Activated T-cell treated with anti-CD3 and anti-CD28 coated beads, Interleukin-2, amount 50 U/mL, for 4 hours (primary cell): ENCODE data around the gene LOXHD1. TPM values are rescaled to one million over a fixed set of nuclear protein-coding genes. Genes with fewer than 3 reads are reported as not detected.

Experiments used
- ATAC-seq, 2 donors: fragments of 200-7000 bp; cut with Tn5 transposase; one replicate each; pipeline ENCODE4 v1.10.0; 2021
- DNase-seq: peaks from one replicate; pipeline ENCODE4 v3.0.0-alpha.2; 2020
- H3K27me3 Mint-ChIP-seq: one replicate; pipeline ENCODE4 v1.8.0; 2021; ENCODE audit warnings: low read depth, mixed read lengths
- H3K36me3 Mint-ChIP-seq: one replicate; pipeline ENCODE4 v1.8.0; 2022; ENCODE audit warnings: mixed read lengths; ENCODE audit not compliant: insufficient read depth
- H3K4me1 Mint-ChIP-seq: one replicate; pipeline ENCODE4 v1.8.0; 2021; ENCODE audit warnings: low read depth, mixed read lengths
- H3K4me3 Mint-ChIP-seq: one replicate; pipeline ENCODE4 v1.8.0; 2021; ENCODE audit warnings: mild to moderate bottlenecking, moderate library complexity, mixed read lengths
- H3K9me3 Mint-ChIP-seq: one replicate; pipeline ENCODE4 v1.8.0; 2021; ENCODE audit warnings: mixed read lengths
- total RNA-seq, 3 donors: library from RNA; stranded (reverse); gene quantifications; one replicate each; pipeline ENCODE4 v1.2.1, GENCODE V29; 2021

LOXHD1 gene
- total RNA-seq, 3 donors from 2014 or later = not detected

DNA sequence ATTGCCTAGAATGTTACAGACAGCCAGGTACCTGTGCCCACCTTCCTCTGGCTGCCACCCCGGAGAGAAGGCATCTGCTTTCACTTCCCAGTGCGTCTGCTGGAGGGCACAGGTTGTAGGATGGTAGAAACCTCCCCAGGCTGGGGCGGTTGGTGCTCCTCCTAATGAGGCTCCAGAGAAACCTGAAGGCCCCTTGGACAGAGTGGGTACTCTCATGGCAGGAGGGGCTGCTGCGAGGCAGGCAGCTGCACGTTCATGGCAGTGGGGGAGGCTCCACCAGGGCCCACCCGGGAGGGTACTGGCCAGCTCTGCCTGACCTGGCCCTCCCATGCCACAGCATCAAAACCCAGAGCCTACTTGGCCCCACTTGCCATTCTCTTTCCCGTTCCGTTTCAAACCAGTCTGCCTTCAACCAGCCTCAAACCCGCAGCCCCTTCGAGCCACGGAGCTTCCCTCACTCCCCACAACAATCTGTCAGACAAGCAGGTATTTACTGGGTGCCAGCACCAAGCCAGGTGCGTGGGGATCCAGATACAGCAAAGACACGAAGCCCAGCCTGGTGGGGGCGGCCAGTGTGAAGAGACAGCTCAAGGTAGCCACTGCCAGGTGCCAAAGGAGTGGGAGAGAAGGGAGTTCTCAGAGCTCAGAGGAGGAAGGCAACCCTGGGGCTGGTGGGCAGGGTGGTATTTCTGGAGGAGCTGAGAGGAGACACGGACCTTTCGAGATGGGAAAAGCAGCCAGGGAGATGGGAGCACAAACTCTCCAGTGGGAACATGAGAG lies 229.6 kb downstream of the LOXHD1 start:
- ATAC-seq (no peak), DNase-seq (no peak)
- Mint-ChIP-seq H3K4me1 (no peaks in the 10 kb centered on the region), H3K36me3 (no peaks in the 10 kb centered on the region), H3K27me3 (peaks cover 7% of the 10 kb centered on the region), H3K9me3 (no peaks in the 10 kb centered on the region), H3K4me3 (no peak overlapping the region)

Other genes starting within 250 kb of the LOXHD1 start
- under 1 TPM in 1 of 3 donors, not detected in 2; 0.13 TPM for gene ST8SIA5, start 99.8 kb upstream of the LOXHD1 start, total RNA-seq